Measurements from ENCODE around the gene SLC25A40. TPM values are rescaled to one million over a fixed set of nuclear protein-coding genes. Genes with fewer than 3 reads are reported as not detected.
"Not testable (repeated sequence)": the region's sequence is repeated elsewhere in the genome, so short reads cannot be mapped to it uniquely, and the experiment has no call there.

SLC25A40 gene, protein sequence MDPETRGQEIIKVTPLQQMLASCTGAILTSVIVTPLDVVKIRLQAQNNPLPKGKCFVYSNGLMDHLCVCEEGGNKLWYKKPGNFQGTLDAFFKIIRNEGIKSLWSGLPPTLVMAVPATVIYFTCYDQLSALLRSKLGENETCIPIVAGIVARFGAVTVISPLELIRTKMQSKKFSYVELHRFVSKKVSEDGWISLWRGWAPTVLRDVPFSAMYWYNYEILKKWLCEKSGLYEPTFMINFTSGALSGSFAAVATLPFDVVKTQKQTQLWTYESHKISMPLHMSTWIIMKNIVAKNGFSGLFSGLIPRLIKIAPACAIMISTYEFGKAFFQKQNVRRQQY
- 10 to 100 TPM; 29.9 to 41.2 (median 36.6) TPM for polyA plus RNA-seq (ENCODE audit: insufficient read length in 3 of 3)

DNA sequence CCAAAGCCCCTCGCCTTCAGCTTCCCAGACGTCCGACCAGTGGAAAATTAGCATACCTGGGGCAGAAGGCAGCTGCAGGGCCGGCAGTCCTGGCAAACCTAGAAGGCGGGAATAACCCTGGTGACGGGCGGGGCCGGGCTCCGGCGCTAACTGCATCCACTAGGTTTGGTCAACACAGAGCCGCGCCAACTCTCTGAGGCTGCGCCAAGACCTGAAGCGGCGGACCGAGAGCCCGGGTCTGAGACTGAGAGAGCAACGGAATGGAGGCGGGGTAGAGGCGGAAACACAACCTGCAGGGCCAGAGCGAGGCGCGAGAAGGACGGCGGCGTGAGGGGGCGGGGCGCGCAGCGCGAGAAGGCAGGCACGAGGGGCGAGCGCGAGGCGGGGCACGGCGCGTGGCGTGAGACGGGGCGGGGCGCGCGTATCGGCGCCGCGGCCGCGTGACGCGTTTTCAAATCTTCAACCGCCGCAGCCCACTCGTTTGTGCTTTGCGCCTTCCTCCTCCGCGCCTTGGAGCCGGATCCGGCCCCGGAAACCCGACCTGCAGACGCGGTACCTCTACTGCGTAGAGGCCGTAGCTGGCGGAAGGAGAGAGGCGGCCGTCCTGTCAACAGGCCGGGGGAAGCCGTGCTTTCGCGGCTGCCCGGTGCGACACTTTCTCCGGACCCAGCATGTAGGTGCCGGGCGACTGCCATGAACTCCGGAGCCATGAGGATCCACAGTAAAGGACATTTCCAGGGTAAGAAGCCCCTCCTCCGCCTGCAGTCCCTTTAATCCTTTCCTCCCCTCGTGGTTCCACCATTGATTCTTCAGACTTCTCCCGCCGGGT lies at the start of gene SLC25A40, which contains the start of gene DBF4:
TSS of gene SLC25A40 (minus strand) at position 321 of the 829 bp plus-strand sequence. CDS start 17,633 bp downstream, outside the sequence.
TSS of gene DBF4 (plus strand) at position 454 of the 829 bp plus-strand sequence. CDS start at position 694, 240 bp downstream.
- peak; percentile 76 to 86 (median 80) for DNase-seq (ENCODE audit: low read depth in 3 of 3, low spot score in 2 of 3)

DNA sequence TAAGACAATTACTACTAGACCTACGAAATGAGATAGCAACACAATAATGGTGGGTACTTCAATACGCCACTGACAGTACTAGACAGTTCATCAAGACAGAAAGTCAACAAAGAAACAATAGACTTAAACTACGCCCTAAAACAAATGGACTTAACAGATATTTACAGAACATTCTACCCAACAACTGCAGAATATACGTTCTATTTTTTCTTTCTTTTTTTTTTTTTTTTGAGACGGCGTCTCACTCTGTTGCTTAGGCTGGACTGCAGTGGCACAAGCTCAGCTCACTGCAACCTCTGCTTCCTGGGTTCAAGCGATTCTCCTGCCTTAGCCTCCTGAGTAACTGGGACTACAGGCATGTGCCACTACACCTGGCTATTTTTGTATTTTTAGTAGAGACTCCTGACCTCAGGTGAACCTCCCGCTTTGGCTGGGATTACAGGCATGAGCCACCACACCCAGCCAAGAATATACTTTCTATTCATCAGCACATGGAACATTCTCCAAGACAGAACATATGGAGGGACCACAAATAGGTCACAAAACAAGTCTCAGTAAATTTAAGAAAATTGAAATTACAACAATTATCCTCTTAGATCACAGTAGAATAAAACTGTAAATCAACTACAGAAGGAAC lies 46.7 kb upstream of the SLC25A40 start:
- DNase-seq (ENCODE audit: low read depth in 3 of 3, low spot score in 2 of 3): not testable (repeated sequence)

DNA sequence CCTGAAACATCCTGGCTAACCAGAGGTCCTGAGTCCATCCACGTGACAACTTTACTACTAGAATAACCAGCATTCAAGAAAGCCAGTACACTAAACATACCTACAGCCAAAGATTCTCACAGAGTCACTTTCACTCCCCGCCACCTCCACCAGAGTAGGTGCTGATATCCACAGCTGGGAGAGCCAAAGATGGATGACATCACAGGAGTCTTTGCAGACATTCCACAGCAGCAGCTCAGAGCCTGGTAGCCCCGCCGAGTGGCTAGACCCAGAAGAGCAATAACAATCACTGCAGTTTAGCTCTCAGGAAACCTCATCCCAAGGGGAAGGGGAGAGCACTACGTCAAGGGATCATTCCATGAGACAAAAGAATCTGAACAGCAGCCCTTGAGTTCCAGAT lies 44.4 kb upstream of the SLC25A40 start:
- DNase-seq (ENCODE audit: low read depth in 3 of 3, low spot score in 2 of 3): no peak

DNA sequence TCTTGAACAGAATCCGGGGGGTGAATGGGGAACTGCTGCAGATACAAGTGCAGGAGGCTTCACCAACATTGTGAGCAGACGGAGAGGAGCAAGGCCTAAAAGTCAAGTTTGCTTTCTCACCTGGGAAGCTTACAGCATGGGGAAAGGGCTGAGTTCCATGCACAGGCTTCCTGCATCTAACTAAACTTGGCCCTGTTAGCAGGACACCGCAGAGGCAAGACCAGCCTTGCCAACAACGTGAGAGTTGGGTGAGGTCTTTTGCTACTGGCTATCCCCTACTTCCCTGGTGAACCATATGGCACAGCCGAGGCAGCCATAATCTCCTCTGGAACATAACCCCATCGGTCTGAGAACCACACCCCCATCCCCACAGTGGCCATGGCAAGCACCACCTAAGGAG lies 43.7 kb upstream of the SLC25A40 start:
- no peak for DNase-seq (ENCODE audit: low read depth in 3 of 3, low spot score in 2 of 3)

DNA sequence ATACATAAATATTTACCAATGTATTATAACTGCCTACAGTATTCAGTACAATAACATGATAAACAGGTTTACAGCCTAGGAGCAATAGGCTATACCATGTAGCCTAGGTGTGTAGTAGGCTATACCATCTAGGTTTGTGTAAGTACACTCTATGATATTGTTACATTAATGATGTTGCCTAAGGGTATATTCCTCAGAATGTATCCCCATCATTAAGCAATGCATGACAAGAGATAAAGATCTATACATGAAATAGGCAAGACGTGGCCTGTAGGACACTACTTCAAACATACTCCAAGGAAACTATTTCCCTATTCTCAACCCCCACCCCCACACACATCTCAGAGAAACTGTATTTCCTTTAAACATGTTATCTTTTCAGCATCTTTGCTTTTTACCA lies 42.6 kb upstream of the SLC25A40 start:
- no peak for DNase-seq (ENCODE audit: low read depth in 3 of 3, low spot score in 2 of 3)

DNA sequence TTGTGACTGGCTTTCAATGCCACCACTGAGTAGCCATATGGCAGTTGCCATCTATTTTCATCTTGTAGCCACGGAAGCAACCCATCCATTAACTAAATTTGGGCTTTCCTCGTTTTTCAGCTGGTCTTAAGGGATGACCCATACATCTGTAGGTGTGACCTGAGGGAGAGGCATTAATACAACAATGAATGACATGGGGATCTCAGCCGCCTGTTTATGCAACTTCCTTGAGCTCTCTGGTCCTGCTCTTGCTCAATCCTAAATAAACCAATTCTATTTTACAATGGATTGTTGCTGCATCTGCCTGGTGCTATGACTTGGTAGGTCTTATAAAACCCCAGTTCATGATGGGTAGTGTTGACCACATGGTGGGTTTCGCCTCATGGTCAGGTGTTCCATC lies 36.0 kb upstream of the SLC25A40 start:
- DNase-seq (ENCODE audit: low read depth in 3 of 3, low spot score in 2 of 3): no peak

DNA sequence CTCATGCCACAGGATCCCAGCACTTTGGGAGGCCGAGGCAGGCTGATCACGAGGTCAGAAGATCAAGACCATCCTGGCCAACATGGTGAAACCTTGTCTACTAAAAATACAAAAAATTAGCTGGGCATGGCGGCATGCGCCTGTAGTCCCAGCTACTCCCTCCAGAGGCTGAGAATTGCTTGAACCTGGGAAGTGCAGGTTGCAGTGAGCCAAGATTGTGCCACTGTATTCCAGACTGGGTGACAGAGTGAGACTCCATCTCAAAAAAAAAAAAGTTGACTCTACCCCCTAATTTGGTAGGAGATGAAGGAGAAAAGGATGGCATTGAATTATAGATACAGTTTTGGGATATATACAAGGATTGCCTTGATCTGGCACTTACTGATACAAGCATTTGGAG lies 32.7 kb upstream of the SLC25A40 start:
- not testable (repeated sequence) for DNase-seq (ENCODE audit: low read depth in 3 of 3, low spot score in 2 of 3)

DNA sequence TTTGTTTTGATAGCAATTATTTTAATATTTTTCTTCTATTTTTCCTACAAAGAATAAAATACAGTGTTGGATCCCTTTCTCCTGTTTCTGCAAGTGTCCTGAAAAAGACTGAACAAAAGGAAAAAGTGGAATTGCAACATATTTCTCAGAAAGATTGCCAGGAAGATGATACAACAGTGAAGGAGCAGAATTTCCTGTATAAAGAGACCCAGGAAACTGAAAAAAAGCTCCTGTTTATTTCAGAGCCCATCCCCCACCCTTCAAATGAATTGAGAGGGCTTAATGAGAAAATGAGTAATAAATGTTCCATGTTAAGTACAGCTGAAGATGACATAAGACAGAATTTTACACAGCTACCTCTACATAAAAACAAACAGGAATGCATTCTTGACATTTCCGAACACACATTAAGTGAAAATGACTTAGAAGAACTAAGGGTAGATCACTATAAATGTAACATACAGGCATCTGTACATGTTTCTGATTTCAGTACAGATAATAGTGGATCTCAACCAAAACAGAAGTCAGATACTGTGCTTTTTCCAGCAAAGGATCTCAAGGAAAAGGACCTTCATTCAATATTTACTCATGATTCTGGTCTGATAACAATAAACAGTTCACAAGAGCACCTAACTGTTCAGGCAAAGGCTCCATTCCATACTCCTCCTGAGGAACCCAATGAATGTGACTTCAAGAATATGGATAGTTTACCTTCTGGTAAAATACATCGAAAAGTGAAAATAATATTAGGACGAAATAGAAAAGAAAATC lies 31.2 kb upstream of the SLC25A40 start:
- DNase-seq (ENCODE audit: low read depth in 3 of 3, low spot score in 2 of 3): not testable (repeated sequence)

DNA sequence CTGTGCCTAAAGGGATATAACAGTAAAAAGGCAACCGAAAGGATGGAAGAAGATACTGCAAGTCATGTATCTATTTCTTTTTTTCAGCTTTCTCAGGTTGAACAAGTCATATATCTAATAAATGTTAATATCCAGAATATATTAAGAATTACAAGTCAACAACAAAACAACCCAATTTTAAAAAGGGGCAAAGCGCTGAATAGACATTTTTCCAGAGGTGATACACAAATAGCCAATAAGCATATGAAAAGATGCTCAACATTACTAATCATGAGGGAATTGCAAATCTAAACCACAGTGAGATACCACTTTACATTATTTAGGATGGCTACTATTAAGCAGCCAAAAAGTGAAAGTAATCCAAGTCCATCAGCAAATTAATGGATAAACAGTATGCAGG lies 23.1 kb upstream of the SLC25A40 start:
- no peak for DNase-seq (ENCODE audit: low read depth in 3 of 3, low spot score in 2 of 3)

DNA sequence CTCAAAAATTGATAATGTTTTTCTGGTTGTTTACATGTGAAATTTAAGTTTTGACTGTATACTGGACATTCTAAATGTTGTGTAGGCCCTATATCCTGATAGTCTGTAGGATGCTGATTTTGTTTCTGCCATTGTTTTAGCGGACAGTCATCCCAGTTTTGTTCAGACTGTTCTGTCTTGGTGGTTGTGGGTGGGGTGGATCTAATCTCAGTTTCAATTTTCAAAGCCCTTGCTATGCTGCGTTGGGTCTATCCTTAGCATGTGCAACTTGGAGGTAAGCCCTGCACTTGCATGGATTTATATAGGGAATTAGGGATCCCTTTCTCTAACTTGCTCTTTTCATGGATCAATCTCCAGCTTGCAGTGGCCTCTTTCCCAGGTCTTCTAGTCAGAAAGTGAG lies 19.2 kb upstream of the SLC25A40 start:
- DNase-seq (ENCODE audit: low read depth in 3 of 3, low spot score in 2 of 3): no peak

DNA sequence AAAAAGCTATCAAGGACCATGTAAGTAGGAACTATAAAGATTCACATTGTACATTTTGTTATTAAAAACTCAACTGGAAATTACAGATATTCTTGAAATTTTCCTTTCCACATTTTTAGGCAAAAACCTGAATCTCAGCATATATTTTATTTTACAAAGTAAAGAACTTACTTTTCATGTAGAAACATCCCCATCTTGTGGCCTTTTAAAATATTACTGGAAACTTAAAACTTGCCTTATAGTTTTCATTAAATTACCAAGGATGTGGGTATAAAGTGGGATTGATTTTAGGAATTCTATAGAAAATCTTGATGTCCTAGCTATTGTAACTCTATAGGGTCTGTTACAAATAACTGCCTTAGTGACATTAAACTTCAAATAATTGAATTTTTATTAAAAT lies 10.7 kb upstream of the SLC25A40 start:
- DNase-seq (ENCODE audit: low read depth in 3 of 3, low spot score in 2 of 3): no peak

DNA sequence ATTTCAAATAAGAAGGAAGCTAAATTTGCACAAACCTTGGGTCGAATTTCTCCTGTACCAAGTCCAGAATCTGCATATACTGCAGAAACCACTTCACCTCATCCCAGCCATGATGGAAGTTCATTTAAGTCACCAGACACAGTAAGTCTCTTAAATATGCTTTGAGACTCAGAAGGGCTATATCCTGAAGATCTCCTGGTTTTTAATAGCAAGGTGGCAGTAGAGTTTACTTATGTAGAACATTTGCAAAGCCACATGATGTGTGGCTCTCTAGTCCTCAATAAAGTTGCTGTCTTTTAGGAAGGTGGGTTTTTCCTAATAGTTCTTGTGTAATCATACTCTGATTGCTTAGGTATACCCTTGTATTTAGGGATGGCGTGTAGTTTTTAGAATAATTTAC lies 8.9 kb upstream of the SLC25A40 start:
- DNase-seq (ENCODE audit: low read depth in 3 of 3, low spot score in 2 of 3): no peak

DNA sequence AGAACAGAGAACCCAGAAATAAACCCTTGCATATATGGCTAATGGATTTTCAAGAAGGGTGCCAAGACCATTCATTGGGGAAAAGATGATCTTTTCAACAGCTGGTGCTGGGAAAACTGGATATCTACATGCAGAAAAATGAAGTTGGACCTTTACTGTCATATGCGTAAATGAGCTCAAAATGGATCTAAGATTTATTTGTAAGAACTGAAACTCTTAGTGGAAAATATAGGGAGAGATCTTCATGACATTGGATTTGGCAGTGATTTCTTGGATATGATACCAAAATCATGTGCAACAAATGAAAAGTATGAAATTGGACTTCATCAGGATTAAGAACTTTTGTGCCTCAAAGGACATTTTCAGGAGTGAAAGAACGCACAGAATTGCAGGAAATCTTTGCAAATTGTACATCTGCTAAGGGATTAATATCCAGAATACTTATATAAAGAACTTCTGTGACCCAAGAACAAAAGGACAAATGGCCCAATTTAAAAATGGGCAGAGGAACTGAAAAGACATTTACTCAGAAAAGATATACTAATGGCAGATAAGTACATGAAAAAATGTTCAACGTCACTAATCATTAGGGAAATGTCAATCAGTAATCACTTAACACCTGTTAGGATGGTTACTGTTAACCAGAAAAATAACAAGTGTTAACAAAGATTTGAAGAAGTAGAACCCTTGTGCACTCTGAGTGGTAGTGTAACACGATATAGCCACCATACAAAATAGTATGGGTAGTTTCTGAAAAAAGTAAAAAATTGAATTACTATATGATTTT lies 6.2 kb upstream of the SLC25A40 start:
- DNase-seq (ENCODE audit: low read depth in 3 of 3, low spot score in 2 of 3): no peak

DNA sequence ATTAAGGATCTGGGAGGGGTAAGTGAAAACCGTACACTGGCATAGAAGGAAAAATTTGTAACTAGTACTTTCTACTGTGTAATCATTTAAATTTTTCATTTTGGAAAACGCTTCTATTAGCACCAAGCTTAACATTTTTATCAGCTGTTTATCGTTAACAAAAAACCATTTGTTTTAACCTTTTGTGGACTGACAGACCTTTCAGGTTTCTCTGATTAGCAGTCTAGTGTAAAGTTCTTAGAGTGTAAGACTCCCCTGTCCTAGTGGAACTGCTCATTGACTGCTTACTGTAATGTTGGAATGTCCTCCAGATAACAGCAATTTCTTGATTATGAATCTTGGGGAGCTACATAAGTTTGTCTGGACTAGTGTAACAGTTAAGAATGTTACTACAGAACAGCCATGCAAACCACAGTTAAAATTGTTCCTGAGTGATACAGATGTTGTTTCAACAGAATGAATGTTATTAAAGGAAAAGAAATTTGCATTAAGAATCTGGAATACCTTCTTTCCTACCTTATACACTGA lies 2.1 kb upstream of the SLC25A40 start:
- no peak for DNase-seq (ENCODE audit: low read depth in 3 of 3, low spot score in 2 of 3)

DNA sequence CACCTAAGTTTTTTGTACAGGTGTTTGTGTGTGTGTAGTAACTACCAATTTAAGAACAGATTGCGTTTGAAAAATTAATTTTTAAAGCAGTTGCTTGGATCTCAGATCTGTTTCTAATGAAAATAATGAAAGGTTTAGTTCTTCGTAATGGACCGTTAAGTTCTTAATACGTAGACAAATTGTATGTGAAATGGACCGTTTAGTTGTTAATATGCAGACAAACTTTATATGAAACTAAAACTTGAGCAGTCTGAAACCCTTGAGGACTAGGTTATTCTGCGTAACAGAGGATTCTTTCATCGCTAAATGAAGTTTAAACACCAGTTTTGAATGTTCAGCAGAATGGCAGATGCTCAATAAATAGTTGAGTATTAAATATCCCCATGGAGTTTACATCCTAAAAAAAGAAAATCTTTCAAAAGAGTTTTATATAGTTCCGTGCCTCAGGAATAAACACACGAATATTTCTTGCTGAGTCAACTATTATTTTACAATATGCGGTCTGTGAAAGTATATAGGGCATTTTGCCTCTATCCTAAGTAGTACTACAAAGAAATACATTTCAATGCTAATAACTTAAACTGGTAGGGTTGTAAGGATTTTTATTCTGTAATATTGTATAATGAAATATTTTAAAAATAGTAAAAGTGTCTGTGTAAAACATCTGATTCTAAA lies 1.3 kb upstream of the SLC25A40 start:
- DNase-seq (ENCODE audit: low read depth in 3 of 3, low spot score in 2 of 3): no peak

DNA sequence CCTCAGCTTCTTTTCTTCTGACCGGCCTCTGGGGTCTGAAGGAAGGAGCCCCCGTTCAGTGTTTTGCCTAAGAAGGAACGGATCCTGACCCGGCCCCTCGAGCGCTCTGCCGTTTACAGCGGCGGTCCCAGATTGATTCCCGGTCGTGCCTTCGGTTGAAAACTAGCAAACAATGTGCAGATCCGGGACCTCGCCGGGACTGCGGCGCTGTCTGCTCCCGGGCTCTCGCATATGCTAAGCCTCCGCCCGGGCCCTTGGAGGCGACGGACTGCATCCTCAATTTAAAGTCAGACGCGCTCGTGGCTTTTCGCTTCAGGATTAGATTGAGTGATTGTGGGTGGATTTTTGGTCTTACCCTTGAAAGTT lies 692 bp upstream of the SLC25A40 start:
- DNase-seq (ENCODE audit: low read depth in 3 of 3, low spot score in 2 of 3): peak in 2 of 3 donors; percentile 47 to 49

DNA sequence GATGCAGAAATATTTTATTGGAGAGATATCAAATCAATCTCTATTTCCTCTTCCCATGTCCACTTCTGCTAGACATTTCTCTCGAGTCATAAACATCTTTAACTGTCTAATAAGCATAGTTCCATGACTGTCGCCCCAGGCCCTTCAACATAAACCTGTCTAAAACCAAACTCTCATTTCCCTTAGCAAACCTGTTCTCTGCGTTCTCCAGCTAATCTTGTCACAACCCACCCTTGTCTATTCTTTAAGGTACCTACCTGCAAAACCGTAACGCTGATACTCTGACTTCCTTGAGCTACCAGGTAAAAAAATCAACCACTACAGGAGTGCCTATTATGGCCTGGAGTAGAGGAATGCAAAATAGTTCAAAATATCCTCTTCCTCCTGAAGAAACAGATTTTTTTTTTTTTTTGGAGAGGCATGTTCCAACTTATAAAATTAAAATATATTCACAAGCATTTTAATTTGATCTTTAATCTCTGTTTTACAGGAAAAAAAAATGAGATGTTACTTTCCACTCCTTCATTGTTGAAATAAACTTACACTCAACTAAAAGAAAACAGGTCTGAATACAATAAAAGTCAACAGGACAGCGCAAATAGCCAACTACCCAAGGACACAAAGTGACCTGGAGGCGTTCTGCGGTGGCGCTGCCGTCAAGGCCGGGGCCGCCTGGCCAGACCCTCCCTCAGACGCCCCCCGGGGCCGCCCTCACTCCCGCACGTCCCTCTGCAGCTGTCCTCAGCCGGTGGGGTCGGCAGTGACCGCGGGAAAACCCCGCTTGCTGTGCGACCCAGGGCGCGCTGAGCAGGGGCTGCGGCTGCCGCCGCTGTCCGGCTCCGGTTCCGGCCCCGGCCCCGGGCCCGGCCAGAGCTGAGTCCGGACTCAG lies 765 bp downstream of the SLC25A40 start:
- DNase-seq (ENCODE audit: low read depth in 3 of 3, low spot score in 2 of 3): peak in 1 of 3 donors; percentile 18

DNA sequence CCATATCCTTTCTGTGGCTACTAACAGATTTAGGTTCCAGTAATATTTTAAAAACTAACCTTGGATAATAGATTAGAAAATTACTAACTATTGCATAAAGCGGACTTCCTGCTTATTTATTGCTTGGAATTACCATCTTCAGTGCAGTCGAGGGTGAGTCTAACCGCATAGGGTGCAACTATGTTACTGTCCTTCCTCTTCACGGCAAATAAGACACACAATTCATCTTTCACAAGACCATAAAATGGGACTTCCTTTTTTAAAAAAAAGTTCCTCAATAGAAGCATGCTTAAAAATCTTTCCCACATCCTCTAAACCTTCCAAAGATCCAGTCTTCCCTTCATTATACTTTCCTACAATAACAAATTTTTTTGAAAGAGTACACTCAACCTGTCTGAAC lies 2.1 kb downstream of the SLC25A40 start:
- DNase-seq (ENCODE audit: low read depth in 3 of 3, low spot score in 2 of 3): no peak
